ENCODE results near the gene PRPF8.

DNA sequence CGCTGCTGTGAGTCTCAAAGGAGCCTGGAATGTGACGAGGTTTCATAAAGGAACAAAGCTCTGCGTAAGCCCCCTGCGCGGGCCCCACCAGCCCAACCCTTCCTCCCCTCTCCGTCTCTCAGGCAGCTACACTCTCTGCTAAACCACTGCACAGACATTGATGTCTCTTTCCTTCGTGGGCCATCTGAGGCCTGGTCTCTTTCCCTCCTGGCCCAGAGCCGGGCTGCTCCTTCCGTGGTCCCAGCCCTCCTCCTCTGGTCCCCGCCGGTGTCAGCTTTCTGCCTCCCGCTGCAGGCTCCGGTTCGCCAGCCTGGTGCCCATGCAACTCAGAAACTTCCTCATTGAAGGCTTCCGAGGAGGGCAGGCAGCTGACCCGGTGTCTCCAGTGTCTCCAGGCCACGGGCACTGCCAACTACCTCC, 46.5 kb downstream of the PRPF8 start:
- TF ChIP-seq EZH2phosphoT487 (IDR thresholded peaks at IDR 0.05; ENCODE audit: insufficient read depth, low read depth) (no peak), EZH2 (IDR thresholded peaks at IDR 0.05; ENCODE audit: insufficient read depth, poor library complexity, severe bottlenecking) (no peak)

All from GM23248 (cell line).